GM21381 (cell line): ENCODE data around the gene ZNF274.
"Not testable (repeated sequence)": the region's sequence is repeated elsewhere in the genome, so short reads cannot be mapped to it uniquely, and the experiment has no call there.

ENCODE experiments used
- ATAC-seq: cut with Tn5 transposase; IDR thresholded peaks from one replicate; pipeline ENCODE4 v1.9.1; 2021; ENCODE audit warnings: mild to moderate bottlenecking, moderate library complexity; ENCODE audit not compliant: unreplicated experiment

ZNF274 gene

GRCh38 chr19:58182989-58183816 lies at the start of gene ZNF274:
Gene ZNF274 (plus strand): TSS chr19:58183061. CDS start chr19:58183966, 905 bp downstream.
- peak; percentile 86 for ATAC-seq

- no peak for ATAC-seq
Observed at GRCh38 chr19:58134244-58134643, 48.6 kb upstream of the ZNF274 start.

GRCh38 chr19:58145849-58146248 lies 37.0 kb upstream of the ZNF274 start:
- ATAC-seq: no peak

- not testable (repeated sequence) for ATAC-seq
Observed at GRCh38 chr19:58147475-58147874, 35.4 kb upstream of the ZNF274 start.

GRCh38 chr19:58150328-58150921 lies 32.4 kb upstream of the ZNF274 start, which contains the start of gene ZNF329:
Gene ZNF329 (minus strand): TSS chr19:58150789. CDS start chr19:58129503, 21,286 bp downstream.
- ATAC-seq: no peak

- ATAC-seq: no peak
Observed at GRCh38 chr19:58153386-58153785, 29.5 kb upstream of the ZNF274 start.

- ATAC-seq: no peak
Observed at GRCh38 chr19:58154287-58154678, 28.6 kb upstream of the ZNF274 start.

- peak; percentile 78 for ATAC-seq
Observed at GRCh38 chr19:58154679-58155648, 27.9 kb upstream of the ZNF274 start.

GRCh38 chr19:58157045-58157728 lies 25.7 kb upstream of the ZNF274 start:
- ATAC-seq: no peak

GRCh38 chr19:58166268-58166667 lies 16.6 kb upstream of the ZNF274 start:
- ATAC-seq: no peak

- no peak for ATAC-seq
Observed at GRCh38 chr19:58166708-58167280, 16.1 kb upstream of the ZNF274 start.

GRCh38 chr19:58170860-58171259 lies 12.0 kb upstream of the ZNF274 start:
- ATAC-seq: no peak

- ATAC-seq: no peak
Observed at GRCh38 chr19:58181902-58182576, 822 bp upstream of the ZNF274 start.

- ATAC-seq: no peak
Observed at GRCh38 chr19:58182577-58182988, 278 bp upstream of the ZNF274 start.

- ATAC-seq: no peak
Observed at GRCh38 chr19:58183817-58184215, 955 bp downstream of the ZNF274 start.

- ATAC-seq: no peak
Observed at GRCh38 chr19:58196901-58197616, 14.2 kb downstream of the ZNF274 start.

- ATAC-seq: no peak
Observed at GRCh38 chr19:58203814-58204475, 21.1 kb downstream of the ZNF274 start.

GRCh38 chr19:58204566-58204965 lies 21.7 kb downstream of the ZNF274 start:
- no peak for ATAC-seq
